Lower leg skin (tissue), 4 donors: Measurements from ENCODE around the gene FPGS. TPM values are rescaled to one million over a fixed set of nuclear protein-coding genes. Genes with fewer than 3 reads are reported as not detected.

Experiments used
- DNase-seq, 2 donors: peaks; one replicate each; pipeline ENCODE4 v3.0.0-alpha.2; 2019; ENCODE audit warnings: low spot score in 2 of 2
- H3K4me3 ChIP-seq: fragments of 200-600 bp; sonication (generic); 2 replicates; pipeline ENCODE4 v1.5.1; 2017; ENCODE audit warnings: mild to moderate bottlenecking, low read depth; ENCODE audit not compliant: poor library complexity, severe bottlenecking
- CTCF ChIP-seq, 3 donors: fragments of 450-650 bp; IDR thresholded peaks; one replicate each; pipeline ENCODE4 v1.5.1; 2016; ENCODE audit warnings: antibody characterized with exemption in 3 of 3, mild to moderate bottlenecking in 3 of 3, moderate library complexity in 2 of 3
- POLR2A ChIP-seq, 2 donors: fragments of 450-650 bp; IDR thresholded peaks; one replicate each; pipeline ENCODE4 v1.6.1; 2016 to 2017; ENCODE audit warnings: antibody characterized with exemption in 2 of 2, mild to moderate bottlenecking in 1 of 2, moderate library complexity in 1 of 2
- WGBS, 2 donors: methylation state at CpG; one replicate each; pipeline ENCODE4 v1.1.5; 2018; 5-methylcytosine and 5-hydroxymethylcytosine counted together
- intact Hi-C: fragments of 100-400 bp; cut with DNase I; formaldehyde crosslinking; loops from one replicate; pipeline ENCODE4 v1.15.0; 2023; ENCODE audit warnings: low total_unique reads
- total RNA-seq, 4 donors: library from RNA; depleted of rRNA; stranded (reverse); fragments of >200 nt; gene quantifications; one replicate each; pipeline ENCODE4 v1.1.0, GENCODE V29; 2016

FPGS gene
- total RNA-seq, 4 donors from 2014 or later, result 21.3 to 46.5 (median 37.4) TPM

- intact Hi-C loops, result no loop called here
- no peak for DNase-seq
- 94 to 97% methylated on average over 8 to 14 of the region's 14 CpGs for WGBS, 2 donors
- no peak overlapping the region for H3K4me3 ChIP-seq
- TF ChIP-seq CTCF (IDR thresholded peaks at IDR 0.05), result no peak
- no peak for TF ChIP-seq POLR2A (IDR thresholded peaks at IDR 0.05)
These were observed 4.2 kb downstream of the FPGS start for GRCh38 chr9:127806871-127807270.

- H3K4me3 ChIP-seq, result no peak overlapping the region
- intact Hi-C loops, result no loop called here
- 93 to 96% methylated on average over 13 to 16 of the region's 17 CpGs for WGBS, 2 donors
These were observed 5.8 kb downstream of the FPGS start for GRCh38 chr9:127808347-127809001.

GRCh38 chr9:127809002-127809539 lies 6.4 kb downstream of the FPGS start:
- no peak for DNase-seq
- no peak for TF ChIP-seq POLR2A (IDR thresholded peaks at IDR 0.05)
- TF ChIP-seq CTCF (IDR thresholded peaks at IDR 0.05), result no peak
- intact Hi-C loops, result no loop called here
- H3K4me3 ChIP-seq, result no peak overlapping the region
- WGBS, 2 donors, result 59 to 71% methylated on average over 8 to 9 of the region's 9 CpGs

More at GRCh38 chr9:127808347-127809001, 5.8 kb downstream of the FPGS start:
- DNase-seq, result no peak
- TF ChIP-seq CTCF (IDR thresholded peaks at IDR 0.05), result no peak
- no peak for TF ChIP-seq POLR2A (IDR thresholded peaks at IDR 0.05)

GRCh38 chr9:127809540-127810377 lies 7.1 kb downstream of the FPGS start:
- WGBS, 2 donors, result 36 to 52% methylated on average over 22 to 47 of the region's 57 CpGs
- no peak overlapping the region for H3K4me3 ChIP-seq
- intact Hi-C loops, result no loop called here
- DNase-seq, result no peak
- TF ChIP-seq CTCF (IDR thresholded peaks at IDR 0.05) (no peak), POLR2A (IDR thresholded peaks at IDR 0.05) (no peak)

- TF ChIP-seq CTCF (IDR thresholded peaks at IDR 0.05), result no peak
- TF ChIP-seq POLR2A (IDR thresholded peaks at IDR 0.05), result no peak
- DNase-seq, result no peak
- intact Hi-C loops, result no loop called here
- no peak overlapping the region for H3K4me3 ChIP-seq
- 95% methylated on average over 9 to 10 of the region's 10 CpGs for WGBS, 2 donors
These were observed 7.9 kb downstream of the FPGS start for GRCh38 chr9:127810378-127811187.
